WTC11 (cell line): ENCODE results near the gene POLD3. TPM values are rescaled to one million over a fixed set of nuclear protein-coding genes. Genes with fewer than 3 reads are reported as not detected.

Experiments used
- ATAC-seq: fragments of 200-7000 bp; cut with Tn5 transposase; 2 replicates; pipeline ENCODE4 v1.10.0; 2021; ENCODE audit warnings: mild to moderate bottlenecking, moderate library complexity
- CTCF ChIA-PET: fragments of 300-600 bp; sonication (Branson Sonifier 250); formaldehyde crosslinking; loops from one replicate; lab custom pipeline; 2021; ENCODE audit warnings: antibody characterized with exemption; lab: Charles Lee
- POLR2A ChIA-PET: fragments of 350-600 bp; sonication (Branson Sonifier 250); formaldehyde crosslinking; loops from one replicate; lab custom pipeline; 2021; ENCODE audit warnings: antibody characterized with exemption; lab: Charles Lee
- DNase-seq: peaks from one replicate; pipeline ENCODE4 v3.0.0; 2021; ENCODE audit warnings: low spot score
- H3K27ac Mint-ChIP-seq: 2 replicates; pipeline ENCODE4 v1.8.0; 2021; ENCODE audit warnings: mixed read lengths
- H3K27me3 Mint-ChIP-seq: 2 replicates; pipeline ENCODE4 v1.8.0; 2021; ENCODE audit warnings: low read depth, mild to moderate bottlenecking, moderate library complexity, mixed read lengths
- H3K36me3 Mint-ChIP-seq: 2 replicates; pipeline ENCODE4 v1.8.0; 2021; ENCODE audit warnings: mixed read lengths
- H3K4me1 Mint-ChIP-seq: 2 replicates; pipeline ENCODE4 v1.8.0; 2022; ENCODE audit warnings: mixed read lengths
- H3K4me3 Mint-ChIP-seq: 2 replicates; pipeline ENCODE4 v1.8.0; 2021; ENCODE audit warnings: mild to moderate bottlenecking, moderate library complexity, mixed read lengths
- H3K9me3 Mint-ChIP-seq: 2 replicates; pipeline ENCODE4 v1.8.0; 2021; ENCODE audit warnings: mixed read lengths
- ATF1 ChIP-seq: sonication (generic); formaldehyde crosslinking; IDR thresholded peaks from 2 replicates; pipeline ENCODE4 v1.8.1; 2023; ENCODE audit warnings: mild to moderate bottlenecking, moderate library complexity, missing genetic modification reagents
- ESRRA ChIP-seq: sonication (generic); formaldehyde crosslinking; IDR thresholded peaks from 2 replicates; pipeline ENCODE4 v1.8.1; 2022; ENCODE audit warnings: mild to moderate bottlenecking, missing genetic modification reagents, borderline replicate concordance
- FOXK1 ChIP-seq: sonication (generic); formaldehyde crosslinking; IDR thresholded peaks from 2 replicates; pipeline ENCODE4 v1.8.0; 2022; ENCODE audit warnings: mild to moderate bottlenecking, moderate library complexity, missing genetic modification reagents
- FOXP1 ChIP-seq: sonication (generic); formaldehyde crosslinking; IDR thresholded peaks from 2 replicates; pipeline ENCODE4 v1.8.0; 2022; ENCODE audit warnings: missing genetic modification reagents, mild to moderate bottlenecking, moderate library complexity, borderline replicate concordance
- GABPB1 ChIP-seq: sonication (generic); formaldehyde crosslinking; IDR thresholded peaks from 2 replicates; pipeline ENCODE4 v1.8.1; 2023; ENCODE audit warnings: mild to moderate bottlenecking, missing genetic modification reagents
- KAT7 ChIP-seq: sonication (generic); formaldehyde crosslinking; IDR thresholded peaks from 2 replicates; pipeline ENCODE4 v1.8.1; 2023; ENCODE audit warnings: missing genetic modification reagents, mild to moderate bottlenecking, borderline replicate concordance
- OVOL2 ChIP-seq: fragments of 250-450 bp; sonication (Bioruptor Pico); IDR thresholded peaks from 2 replicates; pipeline ENCODE4 v1.9.0; 2021; ENCODE audit warnings: mild to moderate bottlenecking, borderline replicate concordance
- ZNF138 ChIP-seq: sonication (generic); formaldehyde crosslinking; conservative IDR thresholded peaks from 2 replicates; pipeline ENCODE4 v1.8.1; 2022; ENCODE audit warnings: mild to moderate bottlenecking, moderate library complexity, missing genetic modification reagents
- ZNF219 ChIP-seq: sonication (generic); formaldehyde crosslinking; IDR thresholded peaks from 2 replicates; pipeline ENCODE4 v1.8.0; 2023; ENCODE audit warnings: missing genetic modification reagents, mild to moderate bottlenecking, borderline replicate concordance
- ZNF317 ChIP-seq: sonication (generic); formaldehyde crosslinking; IDR thresholded peaks from 2 replicates; pipeline ENCODE4 v1.8.1; 2023; ENCODE audit warnings: low read depth, mild to moderate bottlenecking, moderate library complexity, missing genetic modification reagents, borderline replicate concordance
- ZNF671 ChIP-seq: fragments of 250-450 bp; sonication (Bioruptor Pico); IDR thresholded peaks from 2 replicates; pipeline ENCODE4 v1.8.0; 2021; ENCODE audit warnings: mild to moderate bottlenecking
- total RNA-seq: library from RNA; stranded (reverse); gene quantifications from 3 replicates; pipeline ENCODE4 v1.2.3, GENCODE V29; 2021
- TF ChIP-seq, protein P1 (sequence below): sonication (generic); formaldehyde crosslinking; IDR thresholded peaks from 2 replicates; pipeline ENCODE4 v1.8.1; 2023; ENCODE audit warnings: mild to moderate bottlenecking, missing genetic modification reagents
- TF ChIP-seq, protein P2 (sequence below): sonication (generic); formaldehyde crosslinking; IDR thresholded peaks from 2 replicates; pipeline ENCODE4 v1.8.1; 2023; ENCODE audit warnings: mild to moderate bottlenecking, missing genetic modification reagents, moderate library complexity
- TF ChIP-seq, protein P3 (sequence below): fragments of 250-450 bp; sonication (Bioruptor Pico); IDR thresholded peaks from 2 replicates; pipeline ENCODE4 v1.9.0; 2021; ENCODE audit warnings: moderate library complexity, mild to moderate bottlenecking, inconsistent platforms, borderline replicate concordance
- TF ChIP-seq, protein P4 (sequence below): fragments of 200-600 bp; IDR thresholded peaks from 2 replicates; pipeline ENCODE4 v1.8.0; 2022; ENCODE audit warnings: antibody characterized with exemption
- TF ChIP-seq, protein P5 (sequence below): sonication (generic); formaldehyde crosslinking; conservative IDR thresholded peaks from 2 replicates; pipeline ENCODE4 v1.8.1; 2023; ENCODE audit warnings: mild to moderate bottlenecking, low read depth, missing genetic modification reagents, moderate library complexity
- TF ChIP-seq, protein P6 (sequence below): fragments of 250-450 bp; sonication (Bioruptor Pico); IDR thresholded peaks from 2 replicates; pipeline ENCODE4 v1.8.0; 2021; ENCODE audit warnings: mild to moderate bottlenecking
- TF ChIP-seq, protein P7 (sequence below): sonication (generic); formaldehyde crosslinking; IDR thresholded peaks from 2 replicates; pipeline ENCODE4 v1.8.1; 2023; ENCODE audit warnings: mild to moderate bottlenecking, missing genetic modification reagents, borderline replicate concordance

The POLD3 gene
- total RNA-seq, 1 experiment from 2014 or later = 24.1 TPM

DNA sequence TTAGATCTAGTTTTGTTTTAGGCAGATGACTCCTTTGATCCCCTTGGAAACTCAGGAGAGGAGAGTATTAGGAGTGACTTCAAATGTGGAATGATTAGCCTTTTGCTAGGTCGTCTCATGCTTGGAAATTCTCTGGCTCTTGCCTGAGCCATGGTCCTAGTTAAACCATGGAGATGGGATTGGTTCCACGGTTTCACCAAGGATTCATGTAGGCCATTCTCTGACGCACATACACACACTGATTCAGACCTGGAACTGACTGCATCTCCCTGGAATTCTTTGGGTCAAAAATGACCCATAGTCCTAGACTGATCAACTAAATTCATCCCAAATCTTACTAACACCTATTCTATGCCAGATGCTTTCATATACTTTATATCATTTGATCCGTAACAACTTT is 56.5 kb downstream of the POLD3 start:
- CTCF ChIA-PET = no interaction called here
- TF ChIP-seq OVOL2 (CRISPR knock-in tag) = no peak
- no peak for TF ChIP-seq KAT7 (CRISPR knock-in tag)
- no peak for TF ChIP-seq GABPB1 (CRISPR knock-in tag)
- TF ChIP-seq, protein P1, sequence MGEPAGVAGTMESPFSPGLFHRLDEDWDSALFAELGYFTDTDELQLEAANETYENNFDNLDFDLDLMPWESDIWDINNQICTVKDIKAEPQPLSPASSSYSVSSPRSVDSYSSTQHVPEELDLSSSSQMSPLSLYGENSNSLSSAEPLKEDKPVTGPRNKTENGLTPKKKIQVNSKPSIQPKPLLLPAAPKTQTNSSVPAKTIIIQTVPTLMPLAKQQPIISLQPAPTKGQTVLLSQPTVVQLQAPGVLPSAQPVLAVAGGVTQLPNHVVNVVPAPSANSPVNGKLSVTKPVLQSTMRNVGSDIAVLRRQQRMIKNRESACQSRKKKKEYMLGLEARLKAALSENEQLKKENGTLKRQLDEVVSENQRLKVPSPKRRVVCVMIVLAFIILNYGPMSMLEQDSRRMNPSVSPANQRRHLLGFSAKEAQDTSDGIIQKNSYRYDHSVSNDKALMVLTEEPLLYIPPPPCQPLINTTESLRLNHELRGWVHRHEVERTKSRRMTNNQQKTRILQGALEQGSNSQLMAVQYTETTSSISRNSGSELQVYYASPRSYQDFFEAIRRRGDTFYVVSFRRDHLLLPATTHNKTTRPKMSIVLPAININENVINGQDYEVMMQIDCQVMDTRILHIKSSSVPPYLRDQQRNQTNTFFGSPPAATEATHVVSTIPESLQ (CRISPR knock-in tag) = no peak
- TF ChIP-seq, protein P2, sequence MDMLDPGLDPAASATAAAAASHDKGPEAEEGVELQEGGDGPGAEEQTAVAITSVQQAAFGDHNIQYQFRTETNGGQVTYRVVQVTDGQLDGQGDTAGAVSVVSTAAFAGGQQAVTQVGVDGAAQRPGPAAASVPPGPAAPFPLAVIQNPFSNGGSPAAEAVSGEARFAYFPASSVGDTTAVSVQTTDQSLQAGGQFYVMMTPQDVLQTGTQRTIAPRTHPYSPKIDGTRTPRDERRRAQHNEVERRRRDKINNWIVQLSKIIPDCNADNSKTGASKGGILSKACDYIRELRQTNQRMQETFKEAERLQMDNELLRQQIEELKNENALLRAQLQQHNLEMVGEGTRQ (CRISPR knock-in tag) = no peak
- TF ChIP-seq ZNF317 (CRISPR knock-in tag) = no peak
- no peak for TF ChIP-seq FOXK1 (CRISPR knock-in tag)
- TF ChIP-seq ZNF219 (CRISPR knock-in tag) = no peak
- TF ChIP-seq FOXP1 = no peak
- TF ChIP-seq ZNF138 (CRISPR knock-in tag) = no peak
- POLR2A ChIA-PET = no interaction called here
- peaks cover 10% of the 10 kb centered on the region for H3K36me3 Mint-ChIP-seq
- no peak overlapping the region for H3K4me3 Mint-ChIP-seq
- DNase-seq (no peak), ATAC-seq (no peak)
- peaks cover 8% of the 10 kb centered on the region; the same call in 1 of the 2 replicates for H3K4me1 Mint-ChIP-seq
- H3K27me3 Mint-ChIP-seq = no peaks in the 10 kb centered on the region
- H3K9me3 Mint-ChIP-seq = no peaks in the 10 kb centered on the region; the same call in 1 of the 2 replicates
- no peak overlapping the region for H3K27ac Mint-ChIP-seq

DNA sequence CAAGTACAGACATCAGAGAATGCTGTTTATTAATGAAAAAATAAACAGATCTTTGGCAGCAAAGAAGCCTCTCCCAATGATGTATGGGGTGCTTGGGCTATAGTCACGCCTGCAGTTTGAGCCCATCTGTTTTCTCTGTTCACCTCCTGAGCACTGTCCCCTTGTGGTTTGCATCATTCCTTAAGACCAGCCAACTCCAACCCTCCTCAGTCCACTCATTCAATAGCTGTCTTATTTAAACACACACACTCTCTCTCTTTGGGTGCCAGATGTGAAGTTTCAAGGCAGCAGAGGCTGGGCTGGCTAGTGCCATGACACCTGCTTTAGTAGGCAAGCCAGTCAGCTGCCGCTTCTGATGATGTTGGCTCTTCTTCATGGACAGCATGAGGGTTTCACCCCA is 58.1 kb downstream of the POLD3 start:
- POLR2A ChIA-PET = no interaction called here
- no peak for ATAC-seq

More for the DNA sequence above, 58.1 kb downstream of the POLD3 start:
- H3K4me1 Mint-ChIP-seq = peaks cover 8% of the 10 kb centered on the region; the same call in 1 of the 2 replicates
- peaks cover 12% of the 10 kb centered on the region for H3K36me3 Mint-ChIP-seq
- H3K27me3 Mint-ChIP-seq = no peaks in the 10 kb centered on the region
- no peak for DNase-seq
- H3K27ac Mint-ChIP-seq = no peak overlapping the region
- H3K4me3 Mint-ChIP-seq = no peak overlapping the region
- no peaks in the 10 kb centered on the region; the same call in 1 of the 2 replicates for H3K9me3 Mint-ChIP-seq
- CTCF ChIA-PET = no interaction called here
- TF ChIP-seq, protein P3, sequence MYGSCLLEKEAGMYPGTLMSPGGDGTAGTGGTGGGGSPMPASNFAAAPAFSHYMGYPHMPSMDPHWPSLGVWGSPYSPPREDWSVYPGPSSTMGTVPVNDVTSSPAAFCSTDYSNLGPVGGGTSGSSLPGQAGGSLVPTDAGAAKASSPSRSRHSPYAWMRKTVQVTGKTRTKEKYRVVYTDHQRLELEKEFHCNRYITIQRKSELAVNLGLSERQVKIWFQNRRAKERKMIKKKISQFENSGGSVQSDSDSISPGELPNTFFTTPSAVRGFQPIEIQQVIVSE (CRISPR knock-in tag) = no peak
- TF ChIP-seq, protein P4, sequence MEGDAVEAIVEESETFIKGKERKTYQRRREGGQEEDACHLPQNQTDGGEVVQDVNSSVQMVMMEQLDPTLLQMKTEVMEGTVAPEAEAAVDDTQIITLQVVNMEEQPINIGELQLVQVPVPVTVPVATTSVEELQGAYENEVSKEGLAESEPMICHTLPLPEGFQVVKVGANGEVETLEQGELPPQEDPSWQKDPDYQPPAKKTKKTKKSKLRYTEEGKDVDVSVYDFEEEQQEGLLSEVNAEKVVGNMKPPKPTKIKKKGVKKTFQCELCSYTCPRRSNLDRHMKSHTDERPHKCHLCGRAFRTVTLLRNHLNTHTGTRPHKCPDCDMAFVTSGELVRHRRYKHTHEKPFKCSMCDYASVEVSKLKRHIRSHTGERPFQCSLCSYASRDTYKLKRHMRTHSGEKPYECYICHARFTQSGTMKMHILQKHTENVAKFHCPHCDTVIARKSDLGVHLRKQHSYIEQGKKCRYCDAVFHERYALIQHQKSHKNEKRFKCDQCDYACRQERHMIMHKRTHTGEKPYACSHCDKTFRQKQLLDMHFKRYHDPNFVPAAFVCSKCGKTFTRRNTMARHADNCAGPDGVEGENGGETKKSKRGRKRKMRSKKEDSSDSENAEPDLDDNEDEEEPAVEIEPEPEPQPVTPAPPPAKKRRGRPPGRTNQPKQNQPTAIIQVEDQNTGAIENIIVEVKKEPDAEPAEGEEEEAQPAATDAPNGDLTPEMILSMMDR = no peak
- TF ChIP-seq FOXP1 (no peak), ATF1 (CRISPR knock-in tag) (no peak), ZNF138 (CRISPR knock-in tag) (no peak), ZNF671 (CRISPR knock-in tag) (no peak), FOXK1 (CRISPR knock-in tag) (no peak), ESRRA (CRISPR knock-in tag) (no peak)
- TF ChIP-seq, protein P5, sequence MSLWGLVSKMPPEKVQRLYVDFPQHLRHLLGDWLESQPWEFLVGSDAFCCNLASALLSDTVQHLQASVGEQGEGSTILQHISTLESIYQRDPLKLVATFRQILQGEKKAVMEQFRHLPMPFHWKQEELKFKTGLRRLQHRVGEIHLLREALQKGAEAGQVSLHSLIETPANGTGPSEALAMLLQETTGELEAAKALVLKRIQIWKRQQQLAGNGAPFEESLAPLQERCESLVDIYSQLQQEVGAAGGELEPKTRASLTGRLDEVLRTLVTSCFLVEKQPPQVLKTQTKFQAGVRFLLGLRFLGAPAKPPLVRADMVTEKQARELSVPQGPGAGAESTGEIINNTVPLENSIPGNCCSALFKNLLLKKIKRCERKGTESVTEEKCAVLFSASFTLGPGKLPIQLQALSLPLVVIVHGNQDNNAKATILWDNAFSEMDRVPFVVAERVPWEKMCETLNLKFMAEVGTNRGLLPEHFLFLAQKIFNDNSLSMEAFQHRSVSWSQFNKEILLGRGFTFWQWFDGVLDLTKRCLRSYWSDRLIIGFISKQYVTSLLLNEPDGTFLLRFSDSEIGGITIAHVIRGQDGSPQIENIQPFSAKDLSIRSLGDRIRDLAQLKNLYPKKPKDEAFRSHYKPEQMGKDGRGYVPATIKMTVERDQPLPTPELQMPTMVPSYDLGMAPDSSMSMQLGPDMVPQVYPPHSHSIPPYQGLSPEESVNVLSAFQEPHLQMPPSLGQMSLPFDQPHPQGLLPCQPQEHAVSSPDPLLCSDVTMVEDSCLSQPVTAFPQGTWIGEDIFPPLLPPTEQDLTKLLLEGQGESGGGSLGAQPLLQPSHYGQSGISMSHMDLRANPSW (CRISPR knock-in tag) = no peak
- TF ChIP-seq, protein P6, sequence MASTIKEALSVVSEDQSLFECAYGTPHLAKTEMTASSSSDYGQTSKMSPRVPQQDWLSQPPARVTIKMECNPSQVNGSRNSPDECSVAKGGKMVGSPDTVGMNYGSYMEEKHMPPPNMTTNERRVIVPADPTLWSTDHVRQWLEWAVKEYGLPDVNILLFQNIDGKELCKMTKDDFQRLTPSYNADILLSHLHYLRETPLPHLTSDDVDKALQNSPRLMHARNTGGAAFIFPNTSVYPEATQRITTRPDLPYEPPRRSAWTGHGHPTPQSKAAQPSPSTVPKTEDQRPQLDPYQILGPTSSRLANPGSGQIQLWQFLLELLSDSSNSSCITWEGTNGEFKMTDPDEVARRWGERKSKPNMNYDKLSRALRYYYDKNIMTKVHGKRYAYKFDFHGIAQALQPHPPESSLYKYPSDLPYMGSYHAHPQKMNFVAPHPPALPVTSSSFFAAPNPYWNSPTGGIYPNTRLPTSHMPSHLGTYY (CRISPR knock-in tag) = no peak
- TF ChIP-seq, protein P7, sequence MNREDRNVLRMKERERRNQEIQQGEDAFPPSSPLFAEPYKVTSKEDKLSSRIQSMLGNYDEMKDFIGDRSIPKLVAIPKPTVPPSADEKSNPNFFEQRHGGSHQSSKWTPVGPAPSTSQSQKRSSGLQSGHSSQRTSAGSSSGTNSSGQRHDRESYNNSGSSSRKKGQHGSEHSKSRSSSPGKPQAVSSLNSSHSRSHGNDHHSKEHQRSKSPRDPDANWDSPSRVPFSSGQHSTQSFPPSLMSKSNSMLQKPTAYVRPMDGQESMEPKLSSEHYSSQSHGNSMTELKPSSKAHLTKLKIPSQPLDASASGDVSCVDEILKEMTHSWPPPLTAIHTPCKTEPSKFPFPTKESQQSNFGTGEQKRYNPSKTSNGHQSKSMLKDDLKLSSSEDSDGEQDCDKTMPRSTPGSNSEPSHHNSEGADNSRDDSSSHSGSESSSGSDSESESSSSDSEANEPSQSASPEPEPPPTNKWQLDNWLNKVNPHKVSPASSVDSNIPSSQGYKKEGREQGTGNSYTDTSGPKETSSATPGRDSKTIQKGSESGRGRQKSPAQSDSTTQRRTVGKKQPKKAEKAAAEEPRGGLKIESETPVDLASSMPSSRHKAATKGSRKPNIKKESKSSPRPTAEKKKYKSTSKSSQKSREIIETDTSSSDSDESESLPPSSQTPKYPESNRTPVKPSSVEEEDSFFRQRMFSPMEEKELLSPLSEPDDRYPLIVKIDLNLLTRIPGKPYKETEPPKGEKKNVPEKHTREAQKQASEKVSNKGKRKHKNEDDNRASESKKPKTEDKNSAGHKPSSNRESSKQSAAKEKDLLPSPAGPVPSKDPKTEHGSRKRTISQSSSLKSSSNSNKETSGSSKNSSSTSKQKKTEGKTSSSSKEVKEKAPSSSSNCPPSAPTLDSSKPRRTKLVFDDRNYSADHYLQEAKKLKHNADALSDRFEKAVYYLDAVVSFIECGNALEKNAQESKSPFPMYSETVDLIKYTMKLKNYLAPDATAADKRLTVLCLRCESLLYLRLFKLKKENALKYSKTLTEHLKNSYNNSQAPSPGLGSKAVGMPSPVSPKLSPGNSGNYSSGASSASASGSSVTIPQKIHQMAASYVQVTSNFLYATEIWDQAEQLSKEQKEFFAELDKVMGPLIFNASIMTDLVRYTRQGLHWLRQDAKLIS (CRISPR knock-in tag) = no peak
- TF ChIP-seq, all 79 proteins: peak for 0
